PFSK-1 (cell line): ENCODE results near the gene LRRC3.

Experiments
- REST ChIP-seq, 2 experiments: IDR thresholded peaks; 2 replicates each; pipeline versions ENCODE4 v1.6.1 to v1.8.0; 2011 to 2012; ENCODE audit warnings: low read depth in 2 of 2, low read length in 2 of 2, control low read depth in 1 of 2, inconsistent platforms in 1 of 2, mild to moderate bottlenecking in 1 of 2, moderate library complexity in 1 of 2; ENCODE audit not compliant: insufficient read depth in 1 of 2
- SIN3A ChIP-seq: IDR thresholded peaks from 2 replicates; pipeline ENCODE4 v1.6.1; 2012; ENCODE audit warnings: mild to moderate bottlenecking, low read length, moderate library complexity, borderline replicate concordance; ENCODE audit not compliant: insufficient read depth

GRCh38 chr21:44509539-44509938 is 54.2 kb downstream of the LRRC3 start:
- no peak for TF ChIP-seq SIN3A
- TF ChIP-seq REST (IDR thresholded peaks at IDR 0.05; ENCODE audit: insufficient read depth in 1 of 2, low read depth in 2 of 2, low read length in 2 of 2), result no peak
